HEK293 (cell line): ENCODE data around the gene ELAC1.

Experiments used
- CTCF ChIA-PET: fragments of 350-600 bp; formaldehyde crosslinking; extraction: SDS; loops from one replicate; lab custom pipeline; 2021; ENCODE audit warnings: antibody characterized with exemption; lab: Yijun Ruan, JAX
- POLR2A ChIA-PET: fragments of 300-600 bp; formaldehyde crosslinking; extraction: SDS; loops from one replicate; lab custom pipeline; 2020; ENCODE audit warnings: antibody characterized with exemption, inconsistent platforms; lab: Yijun Ruan, JAX
- H3K27ac ChIP-seq: fragments of 200-500 bp; sonication (Bioruptor generic); 2 replicates; pipeline ENCODE4 v1.5.1; 2014; ENCODE audit warnings: low read depth, low read length, control low read depth, inconsistent platforms; ENCODE audit errors: extremely low read depth
- H3K36me3 ChIP-seq, 2 experiments: fragments of 200-500 bp in 1 of 2; sonication (Bioruptor generic) in 1 of 2; 1 replicate in 1 of 2; 2 replicates in 1 of 2; pipeline ENCODE4 v1.5.1; 2014 to 2017; ENCODE audit warnings: inconsistent platforms in 2 of 2, low read length in 2 of 2; ENCODE audit not compliant: control insufficient read depth in 2 of 2, insufficient read depth in 1 of 2
- H3K4me1 ChIP-seq: fragments of 200-500 bp; sonication (Bioruptor generic); 2 replicates; pipeline ENCODE4 v1.5.1; 2014; ENCODE audit warnings: mild to moderate bottlenecking, low read length, inconsistent platforms; ENCODE audit not compliant: control insufficient read depth, insufficient read depth
- H3K4me3 ChIP-seq: 2 replicates; pipeline ENCODE4 v1.5.1; 2011; ENCODE audit warnings: low read depth, mild to moderate bottlenecking, control low read depth, low read length, moderate library complexity
- H3K9me3 ChIP-seq: fragments of 200-500 bp; sonication (Bioruptor generic); 2 replicates; pipeline ENCODE4 v1.5.1; 2014; ENCODE audit warnings: low read depth, low read length, inconsistent platforms; ENCODE audit not compliant: control insufficient read depth, insufficient read depth
- GFI1B ChIP-seq: fragments of 450-650 bp; formaldehyde crosslinking; IDR thresholded peaks from 2 replicates; pipeline ENCODE4 v1.5.1; 2016; ENCODE audit warnings: missing biosample characterization, missing genetic modification characterization
- GLIS1 ChIP-seq: fragments of 450-650 bp; formaldehyde crosslinking; IDR thresholded peaks from 2 replicates; pipeline ENCODE4 v1.5.1; 2016; ENCODE audit warnings: missing biosample characterization, missing genetic modification characterization
- KLF1 ChIP-seq: fragments of 450-650 bp; formaldehyde crosslinking; IDR thresholded peaks from 2 replicates; pipeline ENCODE4 v1.5.1; 2016; ENCODE audit warnings: missing biosample characterization, missing genetic modification characterization
- MEIS1 ChIP-seq: sonication (generic); formaldehyde crosslinking; IDR thresholded peaks from 2 replicates; pipeline ENCODE4 v1.8.1; 2022; ENCODE audit warnings: missing genetic modification reagents, mild to moderate bottlenecking, borderline replicate concordance
- MYNN ChIP-seq: fragments of 450-650 bp; formaldehyde crosslinking; IDR thresholded peaks from 2 replicates; pipeline ENCODE4 v1.5.1; 2016; ENCODE audit warnings: missing biosample characterization, missing genetic modification characterization, borderline replicate concordance
- WT1 ChIP-seq: fragments of 450-650 bp; formaldehyde crosslinking; IDR thresholded peaks from 2 replicates; pipeline ENCODE4 v1.5.1; 2016; ENCODE audit warnings: missing biosample characterization, missing genetic modification characterization
- ZNF792 ChIP-seq: fragments of 450-650 bp; formaldehyde crosslinking; IDR thresholded peaks from 2 replicates; pipeline ENCODE4 v1.5.1; 2016; ENCODE audit warnings: missing biosample characterization, missing genetic modification characterization
- TF ChIP-seq, protein P1 (sequence below): fragments of 450-650 bp; formaldehyde crosslinking; IDR thresholded peaks from 2 replicates; pipeline ENCODE4 v1.5.1; 2016; ENCODE audit warnings: missing biosample characterization, missing genetic modification characterization
- TF ChIP-seq, protein P2 (sequence below): fragments of 450-650 bp; formaldehyde crosslinking; IDR thresholded peaks from 2 replicates; pipeline ENCODE4 v1.5.1; 2016; ENCODE audit warnings: missing biosample characterization, missing genetic modification characterization
- TF ChIP-seq, protein P3 (sequence below): fragments of 450-650 bp; formaldehyde crosslinking; conservative IDR thresholded peaks from 2 replicates; pipeline ENCODE4 v1.5.1; 2016; ENCODE audit warnings: low read depth, missing biosample characterization, missing genetic modification characterization
- TF ChIP-seq, protein P4 (sequence below): fragments of 450-650 bp; formaldehyde crosslinking; IDR thresholded peaks from 2 replicates; pipeline ENCODE4 v1.5.1; 2017; ENCODE audit warnings: missing biosample characterization, missing genetic modification characterization
- TF ChIP-seq, protein P5 (sequence below): fragments of 450-650 bp; formaldehyde crosslinking; IDR thresholded peaks from 2 replicates; pipeline ENCODE4 v1.5.1; 2016; ENCODE audit warnings: missing biosample characterization, missing genetic modification characterization

The ELAC1 gene

DNA sequence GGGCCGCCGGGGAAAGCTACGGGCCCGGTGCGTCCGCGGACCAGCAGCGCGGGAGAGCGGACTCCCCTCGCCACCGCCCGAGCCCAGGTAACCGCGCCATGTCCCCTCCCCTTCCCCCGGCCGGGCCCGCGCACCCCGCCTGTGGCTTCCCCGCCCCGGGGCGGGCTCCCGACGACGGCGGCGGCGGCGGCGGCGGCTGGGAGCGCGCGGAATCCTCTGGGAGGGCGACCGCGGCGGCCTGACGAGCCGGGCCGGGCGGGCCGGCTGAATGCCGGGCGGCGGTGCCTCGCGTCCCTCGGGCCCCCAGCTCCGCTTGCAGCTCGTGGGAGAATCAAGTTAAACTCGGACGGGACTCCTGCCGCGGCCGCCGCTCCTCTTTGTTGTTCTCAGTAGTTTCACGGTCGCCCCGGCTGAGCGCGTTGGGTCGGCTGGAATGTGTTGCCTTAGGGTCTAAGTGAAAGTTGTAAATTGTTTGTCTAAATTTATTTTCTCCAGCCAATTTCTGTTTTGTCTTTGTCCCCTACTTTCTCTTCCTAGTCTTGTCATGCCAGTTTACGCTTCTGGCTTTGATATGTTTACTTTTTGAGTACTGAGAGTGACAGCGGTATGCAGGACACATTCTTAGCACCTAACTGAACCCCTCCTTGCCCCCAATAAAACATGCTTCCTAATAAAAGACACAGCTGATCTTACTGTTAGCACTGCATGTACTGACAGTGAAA lies 62.9 kb downstream of the ELAC1 start (continued):
- TF ChIP-seq, protein P1, sequence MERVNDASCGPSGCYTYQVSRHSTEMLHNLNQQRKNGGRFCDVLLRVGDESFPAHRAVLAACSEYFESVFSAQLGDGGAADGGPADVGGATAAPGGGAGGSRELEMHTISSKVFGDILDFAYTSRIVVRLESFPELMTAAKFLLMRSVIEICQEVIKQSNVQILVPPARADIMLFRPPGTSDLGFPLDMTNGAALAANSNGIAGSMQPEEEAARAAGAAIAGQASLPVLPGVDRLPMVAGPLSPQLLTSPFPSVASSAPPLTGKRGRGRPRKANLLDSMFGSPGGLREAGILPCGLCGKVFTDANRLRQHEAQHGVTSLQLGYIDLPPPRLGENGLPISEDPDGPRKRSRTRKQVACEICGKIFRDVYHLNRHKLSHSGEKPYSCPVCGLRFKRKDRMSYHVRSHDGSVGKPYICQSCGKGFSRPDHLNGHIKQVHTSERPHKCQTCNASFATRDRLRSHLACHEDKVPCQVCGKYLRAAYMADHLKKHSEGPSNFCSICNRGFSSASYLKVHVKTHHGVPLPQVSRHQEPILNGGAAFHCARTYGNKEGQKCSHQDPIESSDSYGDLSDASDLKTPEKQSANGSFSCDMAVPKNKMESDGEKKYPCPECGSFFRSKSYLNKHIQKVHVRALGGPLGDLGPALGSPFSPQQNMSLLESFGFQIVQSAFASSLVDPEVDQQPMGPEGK (tag by site-specific recombination): peak; percentile 29; the same call in 1 of the 2 replicates
- TF ChIP-seq GFI1B (tag by site-specific recombination) (no peak), KLF1 (peak; percentile 27; the same call in 1 of the 2 replicates), GLIS1 (tag by site-specific recombination) (no peak), WT1 (tag by site-specific recombination) (no peak), ZNF792 (tag by site-specific recombination) (no peak)
- TF ChIP-seq, protein P2, sequence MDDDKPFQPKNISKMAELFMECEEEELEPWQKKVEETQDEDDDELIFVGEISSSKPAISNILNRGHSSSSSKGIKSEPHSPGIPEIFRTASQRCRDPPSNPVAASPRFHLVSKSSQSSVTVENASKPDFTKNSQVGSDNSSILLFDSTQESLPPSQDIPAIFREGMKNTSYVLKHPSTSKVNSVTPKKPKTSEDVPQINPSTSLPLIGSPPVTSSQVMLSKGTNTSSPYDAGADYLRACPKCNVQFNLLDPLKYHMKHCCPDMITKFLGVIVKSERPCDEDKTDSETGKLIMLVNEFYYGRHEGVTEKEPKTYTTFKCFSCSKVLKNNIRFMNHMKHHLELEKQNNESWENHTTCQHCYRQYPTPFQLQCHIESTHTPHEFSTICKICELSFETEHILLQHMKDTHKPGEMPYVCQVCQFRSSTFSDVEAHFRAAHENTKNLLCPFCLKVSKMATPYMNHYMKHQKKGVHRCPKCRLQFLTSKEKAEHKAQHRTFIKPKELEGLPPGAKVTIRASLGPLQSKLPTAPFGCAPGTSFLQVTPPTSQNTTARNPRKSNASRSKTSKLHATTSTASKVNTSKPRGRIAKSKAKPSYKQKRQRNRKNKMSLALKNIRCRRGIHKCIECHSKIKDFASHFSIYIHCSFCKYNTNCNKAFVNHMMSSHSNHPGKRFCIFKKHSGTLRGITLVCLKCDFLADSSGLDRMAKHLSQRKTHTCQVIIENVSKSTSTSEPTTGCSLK (tag by site-specific recombination): no peak

DNA sequence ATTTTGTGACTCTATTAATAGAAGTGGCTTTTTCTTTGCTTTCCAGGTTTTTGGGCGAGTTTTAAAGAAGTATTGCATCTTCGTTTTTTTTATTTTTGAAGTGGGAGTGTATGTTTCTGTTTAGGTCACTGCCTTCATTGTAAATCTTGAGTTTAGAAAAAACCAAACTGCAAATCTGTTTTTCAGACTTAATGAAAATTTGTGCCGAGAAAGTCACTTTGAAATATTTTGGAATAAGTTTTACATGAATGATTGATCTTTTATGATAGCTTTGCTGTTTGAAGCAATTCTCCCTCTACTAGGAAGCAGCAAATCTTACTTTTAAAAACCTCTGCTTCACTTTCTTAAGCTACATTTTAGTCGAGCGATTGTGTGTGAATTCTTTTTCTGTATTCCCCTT lies 64.4 kb downstream of the ELAC1 start:
- no peaks in the 10 kb centered on the region for H3K9me3 ChIP-seq
- ChIA-PET CTCF (interaction anchor here (0.6 to 1.6 kb wide), 3 partner anchors 19 to 49 kb away, joined by 3 to 4 read pairs (median 3); no protein-coding TSS in a partner anchor), POLR2A (no interaction called here)
- TF ChIP-seq, protein P3, sequence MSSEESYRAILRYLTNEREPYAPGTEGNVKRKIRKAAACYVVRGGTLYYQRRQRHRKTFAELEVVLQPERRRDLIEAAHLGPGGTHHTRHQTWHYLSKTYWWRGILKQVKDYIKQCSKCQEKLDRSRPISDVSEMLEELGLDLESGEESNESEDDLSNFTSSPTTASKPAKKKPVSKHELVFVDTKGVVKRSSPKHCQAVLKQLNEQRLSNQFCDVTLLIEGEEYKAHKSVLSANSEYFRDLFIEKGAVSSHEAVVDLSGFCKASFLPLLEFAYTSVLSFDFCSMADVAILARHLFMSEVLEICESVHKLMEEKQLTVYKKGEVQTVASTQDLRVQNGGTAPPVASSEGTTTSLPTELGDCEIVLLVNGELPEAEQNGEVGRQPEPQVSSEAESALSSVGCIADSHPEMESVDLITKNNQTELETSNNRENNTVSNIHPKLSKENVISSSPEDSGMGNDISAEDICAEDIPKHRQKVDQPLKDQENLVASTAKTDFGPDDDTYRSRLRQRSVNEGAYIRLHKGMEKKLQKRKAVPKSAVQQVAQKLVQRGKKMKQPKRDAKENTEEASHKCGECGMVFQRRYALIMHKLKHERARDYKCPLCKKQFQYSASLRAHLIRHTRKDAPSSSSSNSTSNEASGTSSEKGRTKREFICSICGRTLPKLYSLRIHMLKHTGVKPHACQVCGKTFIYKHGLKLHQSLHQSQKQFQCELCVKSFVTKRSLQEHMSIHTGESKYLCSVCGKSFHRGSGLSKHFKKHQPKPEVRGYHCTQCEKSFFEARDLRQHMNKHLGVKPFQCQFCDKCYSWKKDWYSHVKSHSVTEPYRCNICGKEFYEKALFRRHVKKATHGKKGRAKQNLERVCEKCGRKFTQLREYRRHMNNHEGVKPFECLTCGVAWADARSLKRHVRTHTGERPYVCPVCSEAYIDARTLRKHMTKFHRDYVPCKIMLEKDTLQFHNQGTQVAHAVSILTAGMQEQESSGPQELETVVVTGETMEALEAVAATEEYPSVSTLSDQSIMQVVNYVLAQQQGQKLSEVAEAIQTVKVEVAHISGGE (tag by site-specific recombination): no peak
- TF ChIP-seq, protein P4, sequence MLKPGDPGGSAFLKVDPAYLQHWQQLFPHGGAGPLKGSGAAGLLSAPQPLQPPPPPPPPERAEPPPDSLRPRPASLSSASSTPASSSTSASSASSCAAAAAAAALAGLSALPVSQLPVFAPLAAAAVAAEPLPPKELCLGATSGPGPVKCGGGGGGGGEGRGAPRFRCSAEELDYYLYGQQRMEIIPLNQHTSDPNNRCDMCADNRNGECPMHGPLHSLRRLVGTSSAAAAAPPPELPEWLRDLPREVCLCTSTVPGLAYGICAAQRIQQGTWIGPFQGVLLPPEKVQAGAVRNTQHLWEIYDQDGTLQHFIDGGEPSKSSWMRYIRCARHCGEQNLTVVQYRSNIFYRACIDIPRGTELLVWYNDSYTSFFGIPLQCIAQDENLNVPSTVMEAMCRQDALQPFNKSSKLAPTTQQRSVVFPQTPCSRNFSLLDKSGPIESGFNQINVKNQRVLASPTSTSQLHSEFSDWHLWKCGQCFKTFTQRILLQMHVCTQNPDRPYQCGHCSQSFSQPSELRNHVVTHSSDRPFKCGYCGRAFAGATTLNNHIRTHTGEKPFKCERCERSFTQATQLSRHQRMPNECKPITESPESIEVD (tag by site-specific recombination): peak; percentile 97
- H3K27ac ChIP-seq: no peak overlapping the region
- H3K4me3 ChIP-seq: peak overlapping the region; percentile 87; the same call in 1 of the 2 replicates
- H3K36me3 ChIP-seq: peaks cover 2 to 5% of the 10 kb centered on the region in 2 experiments
- H3K4me1 ChIP-seq: peaks cover 43% of the 10 kb centered on the region

DNA sequence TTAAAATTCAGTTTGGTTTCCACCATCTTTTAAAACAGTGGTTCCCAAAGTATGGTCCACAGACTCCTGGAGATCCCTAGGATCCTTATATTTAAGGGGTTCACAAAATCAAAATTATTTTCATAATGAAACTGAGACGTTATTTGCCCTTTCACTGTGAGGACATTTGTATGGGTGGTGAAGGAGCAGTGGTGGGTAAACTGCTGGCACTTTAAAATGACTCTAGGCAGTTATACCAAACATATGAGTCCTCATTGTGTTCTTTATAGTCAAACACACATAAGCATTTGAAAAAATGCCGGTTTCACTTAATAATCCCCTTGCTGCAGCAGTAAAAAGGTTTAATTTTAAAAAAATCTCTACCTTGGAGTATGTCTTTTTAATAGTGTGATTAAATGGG lies 69.4 kb downstream of the ELAC1 start:
- Histone ChIP-seq H3K27ac (no peak overlapping the region), H3K4me1 (peaks cover 55% of the 10 kb centered on the region), H3K9me3 (no peaks in the 10 kb centered on the region), H3K36me3 (peaks cover 2 to 5% of the 10 kb centered on the region in 2 experiments), H3K4me3 (no peak overlapping the region)
- TF ChIP-seq, protein P5, sequence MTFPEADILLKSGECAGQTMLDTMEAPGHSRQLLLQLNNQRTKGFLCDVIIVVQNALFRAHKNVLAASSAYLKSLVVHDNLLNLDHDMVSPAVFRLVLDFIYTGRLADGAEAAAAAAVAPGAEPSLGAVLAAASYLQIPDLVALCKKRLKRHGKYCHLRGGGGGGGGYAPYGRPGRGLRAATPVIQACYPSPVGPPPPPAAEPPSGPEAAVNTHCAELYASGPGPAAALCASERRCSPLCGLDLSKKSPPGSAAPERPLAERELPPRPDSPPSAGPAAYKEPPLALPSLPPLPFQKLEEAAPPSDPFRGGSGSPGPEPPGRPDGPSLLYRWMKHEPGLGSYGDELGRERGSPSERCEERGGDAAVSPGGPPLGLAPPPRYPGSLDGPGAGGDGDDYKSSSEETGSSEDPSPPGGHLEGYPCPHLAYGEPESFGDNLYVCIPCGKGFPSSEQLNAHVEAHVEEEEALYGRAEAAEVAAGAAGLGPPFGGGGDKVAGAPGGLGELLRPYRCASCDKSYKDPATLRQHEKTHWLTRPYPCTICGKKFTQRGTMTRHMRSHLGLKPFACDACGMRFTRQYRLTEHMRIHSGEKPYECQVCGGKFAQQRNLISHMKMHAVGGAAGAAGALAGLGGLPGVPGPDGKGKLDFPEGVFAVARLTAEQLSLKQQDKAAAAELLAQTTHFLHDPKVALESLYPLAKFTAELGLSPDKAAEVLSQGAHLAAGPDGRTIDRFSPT (tag by site-specific recombination): no peak
- TF ChIP-seq MYNN (tag by site-specific recombination) (no peak), MEIS1 (no peak)
- POLR2A ChIA-PET: no interaction called here
- CTCF ChIA-PET: interaction anchor here (1.0 to 2.8 kb wide), 2 partner anchors 14 to 54 kb away, joined by 3 to 19 read pairs; no protein-coding TSS in a partner anchor
